Measurements from ENCODE around the gene ULBP3.

DNA sequence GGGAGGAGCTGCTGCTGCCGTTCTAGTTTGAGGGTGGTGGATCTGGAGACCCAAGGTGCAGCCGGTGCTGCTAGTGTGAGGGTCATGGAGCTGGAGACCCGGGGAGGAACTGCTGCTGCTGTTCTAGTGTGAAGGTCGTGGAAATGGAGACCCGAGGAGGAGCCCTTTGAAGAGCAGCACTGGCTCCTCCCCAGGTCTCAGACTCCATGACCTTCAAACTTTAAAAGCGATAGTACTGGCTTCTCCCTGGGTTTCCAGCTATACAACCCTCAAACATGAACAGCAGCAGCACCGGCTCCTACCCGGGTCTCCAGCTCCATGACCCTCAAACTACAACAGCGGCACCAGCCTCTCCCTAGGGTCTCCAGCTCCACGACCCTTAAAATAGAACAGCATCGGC, 15.5 kb downstream of the ULBP3 start:
- TF ChIP-seq, protein P1, sequence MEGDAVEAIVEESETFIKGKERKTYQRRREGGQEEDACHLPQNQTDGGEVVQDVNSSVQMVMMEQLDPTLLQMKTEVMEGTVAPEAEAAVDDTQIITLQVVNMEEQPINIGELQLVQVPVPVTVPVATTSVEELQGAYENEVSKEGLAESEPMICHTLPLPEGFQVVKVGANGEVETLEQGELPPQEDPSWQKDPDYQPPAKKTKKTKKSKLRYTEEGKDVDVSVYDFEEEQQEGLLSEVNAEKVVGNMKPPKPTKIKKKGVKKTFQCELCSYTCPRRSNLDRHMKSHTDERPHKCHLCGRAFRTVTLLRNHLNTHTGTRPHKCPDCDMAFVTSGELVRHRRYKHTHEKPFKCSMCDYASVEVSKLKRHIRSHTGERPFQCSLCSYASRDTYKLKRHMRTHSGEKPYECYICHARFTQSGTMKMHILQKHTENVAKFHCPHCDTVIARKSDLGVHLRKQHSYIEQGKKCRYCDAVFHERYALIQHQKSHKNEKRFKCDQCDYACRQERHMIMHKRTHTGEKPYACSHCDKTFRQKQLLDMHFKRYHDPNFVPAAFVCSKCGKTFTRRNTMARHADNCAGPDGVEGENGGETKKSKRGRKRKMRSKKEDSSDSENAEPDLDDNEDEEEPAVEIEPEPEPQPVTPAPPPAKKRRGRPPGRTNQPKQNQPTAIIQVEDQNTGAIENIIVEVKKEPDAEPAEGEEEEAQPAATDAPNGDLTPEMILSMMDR (IDR thresholded peaks at IDR 0.05 in 2 of 3, conservative IDR thresholded peaks at IDR 0.05 in 1 of 3; ENCODE audit: insufficient read depth in 2 of 3, low read depth in 1 of 3, low read length in 3 of 3), result no peak
- TF ChIP-seq POLR2AphosphoS5 (IDR thresholded peaks at IDR 0.05; ENCODE audit: control insufficient read depth, insufficient read depth, low read depth, low read length), result no peak
- no peak for TF ChIP-seq USF1 (CRISPR knock-in tag; IDR thresholded peaks at IDR 0.05)
- TF ChIP-seq FOXM1 (IDR thresholded peaks at IDR 0.05; ENCODE audit: low read depth), result no peak
- TF ChIP-seq FOXM1 (CRISPR knock-in tag; IDR thresholded peaks at IDR 0.05; ENCODE audit: low read depth), result no peak
- no peak for TF ChIP-seq ARHGAP35 (IDR thresholded peaks at IDR 0.05; ENCODE audit: partially characterized antibody)
- TF ChIP-seq, protein P2, sequence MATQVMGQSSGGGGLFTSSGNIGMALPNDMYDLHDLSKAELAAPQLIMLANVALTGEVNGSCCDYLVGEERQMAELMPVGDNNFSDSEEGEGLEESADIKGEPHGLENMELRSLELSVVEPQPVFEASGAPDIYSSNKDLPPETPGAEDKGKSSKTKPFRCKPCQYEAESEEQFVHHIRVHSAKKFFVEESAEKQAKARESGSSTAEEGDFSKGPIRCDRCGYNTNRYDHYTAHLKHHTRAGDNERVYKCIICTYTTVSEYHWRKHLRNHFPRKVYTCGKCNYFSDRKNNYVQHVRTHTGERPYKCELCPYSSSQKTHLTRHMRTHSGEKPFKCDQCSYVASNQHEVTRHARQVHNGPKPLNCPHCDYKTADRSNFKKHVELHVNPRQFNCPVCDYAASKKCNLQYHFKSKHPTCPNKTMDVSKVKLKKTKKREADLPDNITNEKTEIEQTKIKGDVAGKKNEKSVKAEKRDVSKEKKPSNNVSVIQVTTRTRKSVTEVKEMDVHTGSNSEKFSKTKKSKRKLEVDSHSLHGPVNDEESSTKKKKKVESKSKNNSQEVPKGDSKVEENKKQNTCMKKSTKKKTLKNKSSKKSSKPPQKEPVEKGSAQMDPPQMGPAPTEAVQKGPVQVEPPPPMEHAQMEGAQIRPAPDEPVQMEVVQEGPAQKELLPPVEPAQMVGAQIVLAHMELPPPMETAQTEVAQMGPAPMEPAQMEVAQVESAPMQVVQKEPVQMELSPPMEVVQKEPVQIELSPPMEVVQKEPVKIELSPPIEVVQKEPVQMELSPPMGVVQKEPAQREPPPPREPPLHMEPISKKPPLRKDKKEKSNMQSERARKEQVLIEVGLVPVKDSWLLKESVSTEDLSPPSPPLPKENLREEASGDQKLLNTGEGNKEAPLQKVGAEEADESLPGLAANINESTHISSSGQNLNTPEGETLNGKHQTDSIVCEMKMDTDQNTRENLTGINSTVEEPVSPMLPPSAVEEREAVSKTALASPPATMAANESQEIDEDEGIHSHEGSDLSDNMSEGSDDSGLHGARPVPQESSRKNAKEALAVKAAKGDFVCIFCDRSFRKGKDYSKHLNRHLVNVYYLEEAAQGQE (IDR thresholded peaks at IDR 0.05; ENCODE audit: borderline replicate concordance), result no peak
- TF ChIP-seq, protein P2 (CRISPR knock-in tag; IDR thresholded peaks at IDR 0.05; ENCODE audit: low read depth), result no peak
- no peak for TF ChIP-seq ZC3H8 (IDR thresholded peaks at IDR 0.05)
